B cell (primary cell): Measurements from ENCODE around the gene ANO2. TPM values are rescaled to one million over a fixed set of nuclear protein-coding genes. Genes with fewer than 3 reads are reported as not detected.

Experiments
- ATAC-seq: fragments of 200-7000 bp; cut with Tn5 transposase; one replicate; pipeline ENCODE4 v1.10.0; 2021; ENCODE audit warnings: low read depth, mild to moderate bottlenecking, moderate number of reproducible peaks, moderate library complexity
- CTCF ChIA-PET: fragments of 350-600 bp; sonication (Branson Sonifier 250); formaldehyde crosslinking; loops from one replicate; lab custom pipeline; 2021; ENCODE audit warnings: antibody characterized with exemption, inconsistent platforms; lab: Charles Lee
- POLR2A ChIA-PET: fragments of 350-600 bp; sonication (Branson Sonifier 250); formaldehyde crosslinking; loops from one replicate; lab custom pipeline; 2021; ENCODE audit warnings: antibody characterized with exemption; lab: Charles Lee
- DNase-seq: peaks from one replicate; pipeline ENCODE4 v3.0.0; 2013
- H2AFZ ChIP-seq: 2 replicates; pipeline ENCODE4 v1.6.1; 2012; ENCODE audit warnings: mild to moderate bottlenecking, low read depth, low read length; ENCODE audit not compliant: insufficient read depth, poor library complexity, severe bottlenecking
- H3K27ac ChIP-seq, 2 donors: 1 replicate in 1 of 2; 2 replicates in 1 of 2; pipeline ENCODE4 v1.5.1; 2012 to 2013; ENCODE audit warnings: low read length in 2 of 2, mild to moderate bottlenecking in 2 of 2, moderate library complexity in 1 of 2
- H3K27me3 ChIP-seq, 4 experiments: fragments of 200-600 bp in 1 of 4; sonication (generic) in 1 of 4; replicated peaks in 1 of 4; 1 replicate in 2 of 4; 2 replicates in 2 of 4; pipeline versions ENCODE4 v1.6.1 to v1.7.0; 2013 to 2016; ENCODE audit warnings: low read length in 3 of 4, mild to moderate bottlenecking in 2 of 4, mixed read lengths in 1 of 4, moderate library complexity in 1 of 4; ENCODE audit not compliant: insufficient read depth in 4 of 4, control insufficient read depth in 3 of 4; ENCODE audit errors: control extremely low read depth in 1 of 4
- H3K36me3 ChIP-seq, 2 experiments: replicated peaks in 1 of 2; 1 replicate in 1 of 2; 2 replicates in 1 of 2; pipeline versions ENCODE4 v1.6.1 to v1.7.1; 2013; ENCODE audit warnings: low read length in 1 of 2; ENCODE audit not compliant: insufficient read depth in 2 of 2, control insufficient read depth in 1 of 2; ENCODE audit errors: control extremely low read depth in 1 of 2, extremely low read depth in 1 of 2
- H3K4me1 ChIP-seq, 2 donors: fragments of 200-600 bp in 1 of 2; sonication (generic) in 1 of 2; 1 replicate in 1 of 2; 2 replicates in 1 of 2; pipeline versions ENCODE4 v1.5.1 to v1.6.1; 2013 to 2017; ENCODE audit warnings: low read length in 2 of 2; ENCODE audit not compliant: control insufficient read depth in 2 of 2, insufficient read depth in 2 of 2
- H3K4me2 ChIP-seq: replicated peaks from 2 replicates; pipeline ENCODE3; 2012; ENCODE audit warnings: mild to moderate bottlenecking, low read depth, low read length; ENCODE audit not compliant: poor library complexity, severe bottlenecking
- H3K4me3 ChIP-seq, 5 experiments: fragments of 200-600 bp in 1 of 5; sonication (generic) in 1 of 5; 1 replicate in 3 of 5; 2 replicates in 2 of 5; pipeline versions ENCODE4 v1.5.1 to v1.7.0; 2011 to 2016; ENCODE audit warnings: low read length in 4 of 5, mild to moderate bottlenecking in 4 of 5, low read depth in 2 of 5, control low read depth in 1 of 5, moderate library complexity in 1 of 5; ENCODE audit not compliant: insufficient read depth in 1 of 5; ENCODE audit errors: control extremely low read depth in 1 of 5, extremely low read depth in 1 of 5
- H3K79me2 ChIP-seq: fragments of 200-600 bp; sonication (generic); one replicate; pipeline ENCODE4 v1.6.0; 2016; ENCODE audit warnings: low read length; ENCODE audit not compliant: control insufficient read depth, insufficient read depth
- H3K9ac ChIP-seq: fragments of 200-600 bp; sonication (generic); 2 replicates; pipeline ENCODE4 v1.6.1; 2017; ENCODE audit warnings: mild to moderate bottlenecking, low read length, moderate library complexity
- H3K9me3 ChIP-seq, 3 donors: one replicate each; pipeline versions ENCODE4 v1.6.1 to v1.7.1; 2013; ENCODE audit warnings: low read length in 2 of 3; ENCODE audit not compliant: control insufficient read depth in 2 of 3, insufficient read depth in 1 of 3; ENCODE audit errors: control extremely low read depth in 1 of 3
- H4K20me1 ChIP-seq: 2 replicates; pipeline ENCODE4 v1.6.0; 2012; ENCODE audit warnings: mild to moderate bottlenecking, low read length; ENCODE audit not compliant: insufficient read depth, control insufficient read depth, poor library complexity, severe bottlenecking
- H3K27ac Mint-ChIP-seq: one replicate; pipeline ENCODE4 v1.8.0; 2021; ENCODE audit warnings: mixed read lengths
- H3K27me3 Mint-ChIP-seq: one replicate; pipeline ENCODE4 v1.8.0; 2021; ENCODE audit warnings: mixed read lengths
- H3K4me1 Mint-ChIP-seq: one replicate; pipeline ENCODE4 v1.8.0; 2021; ENCODE audit warnings: mixed read lengths
- H3K4me3 Mint-ChIP-seq: one replicate; pipeline ENCODE4 v1.8.0; 2021; ENCODE audit warnings: mixed read lengths
- H3K9me3 Mint-ChIP-seq: one replicate; pipeline ENCODE4 v1.8.0; 2022; ENCODE audit warnings: mixed read lengths; ENCODE audit not compliant: insufficient read depth
- CTCF ChIP-seq: fragments of 200-600 bp; IDR thresholded peaks from one replicate; pipeline ENCODE4 v1.8.0; 2022; ENCODE audit warnings: antibody characterized with exemption, mild to moderate bottlenecking
- EZH2 ChIP-seq: IDR thresholded peaks from 2 replicates; pipeline ENCODE4 v1.6.1; 2012; ENCODE audit warnings: borderline replicate concordance, low read depth, mild to moderate bottlenecking, moderate library complexity, low read length; ENCODE audit not compliant: insufficient read depth, poor library complexity, severe bottlenecking
- WGBS: methylation state at CpG from one replicate; pipeline ENCODE4 v1.1.5; 2013; ENCODE audit warnings: missing lambda C conversion rate; ENCODE audit not compliant: insufficient coverage; 5-methylcytosine and 5-hydroxymethylcytosine counted together
- intact Hi-C: fragments of 100-400 bp; cut with micrococcal nuclease; formaldehyde crosslinking; loops from one replicate; pipeline ENCODE4 v1.10.0; 2022
- polyA plus RNA-seq: library from polyadenylated mRNA; depleted of rRNA; stranded (reverse); fragments of >200 nt; gene quantifications from 2 replicates; pipeline ENCODE4 v1.2.3, GENCODE V29; 2012
- total RNA-seq, 2 donors: library from RNA; stranded (reverse); fragments of 120-200 nt in 1 of 2; gene quantifications; 1 replicate in 1 of 2; 2 replicates in 1 of 2; pipeline versions ENCODE4 v1.2.3 to v1.2.4, GENCODE V29; 2013 to 2022

Gene ANO2
- total and polyA plus RNA-seq, 2 donors (not counting 1 experiment from before 2014, with no cell fraction given): not detected

- Mint-ChIP-seq H3K4me1 (no peaks in the 10 kb centered on the region), H3K4me3 (no peak overlapping the region), H3K27me3 (peaks cover 4% of the 10 kb centered on the region), H3K9me3 (no peaks in the 10 kb centered on the region), H3K27ac (no peak overlapping the region)
- Histone ChIP-seq H2AFZ (no peak overlapping the region), H3K9ac (no peak overlapping the region), H3K36me3 (no peaks in the 10 kb centered on the region), H3K4me2 (no peak overlapping the region), H4K20me1 (no peaks in the 10 kb centered on the region), H3K79me2 (no peaks in the 10 kb centered on the region), H3K27me3 (peaks cover 0 to 2% (median 0%) of the 10 kb centered on the region in 4 experiments), H3K4me3 (no peak overlapping the region), H3K4me1 (no peaks in the 10 kb centered on the region), H3K9me3 (no peaks in the 10 kb centered on the region), H3K27ac (no peak overlapping the region)
- TF ChIP-seq CTCF: no peak
- no peak for TF ChIP-seq EZH2
- ChIA-PET CTCF (no interaction called here), POLR2A (no interaction called here)
- DNase-seq: no peak
- intact Hi-C loops: no loop called here
- ATAC-seq: no peak
- WGBS: 82% methylated on average over 7 of the region's 7 CpGs
Measured at GRCh38 chr12:5803532-5803931, 141.5 kb downstream of the ANO2 start.

GRCh38 chr12:5798242-5799015 is 146.6 kb downstream of the ANO2 start:
- no peak overlapping the region for H3K27ac ChIP-seq
- no peak for DNase-seq
- H2AFZ ChIP-seq: no peak overlapping the region
- no peak for ATAC-seq
- Mint-ChIP-seq H3K27me3 (no peaks in the 10 kb centered on the region), H3K9me3 (no peaks in the 10 kb centered on the region), H3K27ac (no peak overlapping the region), H3K4me3 (no peak overlapping the region), H3K4me1 (no peaks in the 10 kb centered on the region)
- H3K27me3 ChIP-seq: peaks cover 0 to 5% (median 0%) of the 10 kb centered on the region in 4 experiments
- ChIA-PET POLR2A (no interaction called here), CTCF (no interaction called here)
- no peaks in the 10 kb centered on the region for H3K9me3 ChIP-seq
- no peak overlapping the region for H3K9ac ChIP-seq
- TF ChIP-seq EZH2 (no peak), CTCF (no peak)
- intact Hi-C loops: no loop called here
- 87% methylated on average over 10 of the region's 12 CpGs for WGBS
- no peak overlapping the region for H3K4me2 ChIP-seq
- no peaks in the 10 kb centered on the region for H3K79me2 ChIP-seq
- H3K4me1 ChIP-seq: no peaks in the 10 kb centered on the region
- no peaks in the 10 kb centered on the region for H4K20me1 ChIP-seq
- no peak overlapping the region for H3K4me3 ChIP-seq
- H3K36me3 ChIP-seq: no peaks in the 10 kb centered on the region
